K562 (cell line): ENCODE measurements around the gene PITX1.

ENCODE experiments used
- EP300 ChIP-seq: IDR thresholded peaks from 2 replicates; pipeline ENCODE4 v1.6.1; 2012; ENCODE audit warnings: low read length, improper control_type of control experiment
- NCOA4 ChIP-seq: fragments of 450-650 bp; IDR thresholded peaks from 2 replicates; pipeline ENCODE4 v1.6.1; 2018; ENCODE audit warnings: mild to moderate bottlenecking; ENCODE audit not compliant: partially characterized antibody
- POLR2A ChIP-seq: fragments of 450-650 bp; conservative IDR thresholded peaks from 2 replicates; pipeline ENCODE4 v1.6.1; 2016
- SIX5 ChIP-seq, 2 experiments: IDR thresholded peaks; 2 replicates each; pipeline ENCODE4 v1.6.1; 2011; ENCODE audit warnings: low read length in 2 of 2, borderline replicate concordance in 1 of 2, low read depth in 1 of 2, mild to moderate bottlenecking in 1 of 2, moderate library complexity in 1 of 2; ENCODE audit not compliant: insufficient read depth in 1 of 2
- SREBF2 ChIP-seq: sonication (generic); formaldehyde crosslinking; IDR thresholded peaks from 2 replicates; pipeline ENCODE4 v1.4.0; 2020; ENCODE audit warnings: mild to moderate bottlenecking, missing genetic modification reagents
- SRSF9 ChIP-seq: fragments of 200-400 bp; formaldehyde crosslinking; IDR thresholded peaks from 2 replicates; pipeline ENCODE4 v1.6.1; 2017; ENCODE audit warnings: low read depth, low read length, borderline replicate concordance
- ZNF384 ChIP-seq: IDR thresholded peaks from 2 replicates; pipeline ENCODE4 v1.6.1; 2012; ENCODE audit warnings: low read depth, low read length, improper control_type of control experiment
- TF ChIP-seq, protein P1 (sequence below): sonication (generic); formaldehyde crosslinking; IDR thresholded peaks from 2 replicates; pipeline ENCODE4 v1.9.0; 2022; ENCODE audit warnings: mild to moderate bottlenecking, missing genetic modification reagents
- TF ChIP-seq, protein P2 (sequence below): fragments of 250-450 bp; sonication (Bioruptor Pico); IDR thresholded peaks from 2 replicates; pipeline ENCODE4 v1.8.0; 2022; ENCODE audit warnings: moderate library complexity, mild to moderate bottlenecking, inconsistent platforms
- TF ChIP-seq, protein P3 (sequence below), 3 experiments: IDR thresholded peaks in 2 of 3; conservative IDR thresholded peaks in 1 of 3; 2 replicates each; pipeline ENCODE4 v1.5.1; 2011 to 2012; ENCODE audit warnings: low read length in 3 of 3, mild to moderate bottlenecking in 3 of 3, control low read depth in 2 of 3, improper control_type of control experiment in 1 of 3, inconsistent platforms in 1 of 3, low read depth in 1 of 3, mixed read lengths in 1 of 3, moderate library complexity in 1 of 3; ENCODE audit not compliant: insufficient read depth in 2 of 3
- TF ChIP-seq, protein P4 (sequence below): sonication (generic); formaldehyde crosslinking; IDR thresholded peaks from 2 replicates; pipeline ENCODE4 v1.4.0; 2020; ENCODE audit warnings: mild to moderate bottlenecking, missing genetic modification reagents

DNA sequence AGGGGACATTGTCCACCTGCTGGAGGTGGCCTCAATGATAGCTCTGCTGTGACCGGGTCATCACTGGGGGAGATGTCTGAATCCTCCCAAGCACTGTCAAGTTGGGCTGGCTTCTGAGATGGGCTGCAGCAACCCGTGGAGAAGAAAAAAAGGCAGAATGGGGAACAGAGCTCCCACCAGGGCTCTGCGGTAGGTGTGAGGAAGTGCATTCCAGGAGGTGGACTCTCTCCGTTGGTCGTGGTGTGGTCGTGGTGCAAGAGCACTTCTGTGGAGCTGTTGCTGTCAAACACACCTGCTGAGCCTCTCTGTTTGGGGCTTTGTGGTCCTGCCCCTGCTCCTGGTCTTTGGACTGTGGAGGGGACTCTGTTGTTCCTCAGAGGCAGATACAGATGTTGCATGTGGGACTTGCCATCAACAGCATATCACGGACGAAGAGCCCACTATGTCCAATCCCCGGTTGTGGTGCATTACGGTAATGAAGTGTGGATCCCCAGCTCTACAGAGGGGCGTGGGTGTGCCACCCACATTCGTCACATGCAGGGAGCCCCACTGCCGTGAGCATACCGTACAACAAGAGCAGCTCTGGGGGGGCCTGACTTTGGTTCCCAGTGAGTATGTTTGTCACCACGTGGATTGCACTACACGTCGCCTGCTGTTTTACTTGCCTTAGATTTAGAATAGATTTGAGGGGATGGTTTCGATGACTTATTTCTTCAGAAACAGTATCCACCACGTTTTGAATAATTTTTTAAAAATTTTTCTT, 36.0 kb upstream of the PITX1 start:
- no peak for TF ChIP-seq SRSF9
- TF ChIP-seq EP300 = no peak
- no peak for TF ChIP-seq POLR2A
- no peak for TF ChIP-seq ZNF384
- no peak for TF ChIP-seq NCOA4
- TF ChIP-seq, protein P1, sequence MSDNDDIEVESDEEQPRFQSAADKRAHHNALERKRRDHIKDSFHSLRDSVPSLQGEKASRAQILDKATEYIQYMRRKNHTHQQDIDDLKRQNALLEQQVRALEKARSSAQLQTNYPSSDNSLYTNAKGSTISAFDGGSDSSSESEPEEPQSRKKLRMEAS (CRISPR knock-in tag) = no peak
- TF ChIP-seq, protein P2, sequence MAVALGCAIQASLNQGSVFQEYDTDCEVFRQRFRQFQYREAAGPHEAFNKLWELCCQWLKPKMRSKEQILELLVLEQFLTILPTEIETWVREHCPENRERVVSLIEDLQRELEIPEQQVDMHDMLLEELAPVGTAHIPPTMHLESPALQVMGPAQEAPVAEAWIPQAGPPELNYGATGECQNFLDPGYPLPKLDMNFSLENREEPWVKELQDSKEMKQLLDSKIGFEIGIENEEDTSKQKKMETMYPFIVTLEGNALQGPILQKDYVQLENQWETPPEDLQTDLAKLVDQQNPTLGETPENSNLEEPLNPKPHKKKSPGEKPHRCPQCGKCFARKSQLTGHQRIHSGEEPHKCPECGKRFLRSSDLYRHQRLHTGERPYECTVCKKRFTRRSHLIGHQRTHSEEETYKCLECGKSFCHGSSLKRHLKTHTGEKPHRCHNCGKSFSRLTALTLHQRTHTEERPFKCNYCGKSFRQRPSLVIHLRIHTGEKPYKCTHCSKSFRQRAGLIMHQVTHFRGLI = no peak
- TF ChIP-seq, protein P3, sequence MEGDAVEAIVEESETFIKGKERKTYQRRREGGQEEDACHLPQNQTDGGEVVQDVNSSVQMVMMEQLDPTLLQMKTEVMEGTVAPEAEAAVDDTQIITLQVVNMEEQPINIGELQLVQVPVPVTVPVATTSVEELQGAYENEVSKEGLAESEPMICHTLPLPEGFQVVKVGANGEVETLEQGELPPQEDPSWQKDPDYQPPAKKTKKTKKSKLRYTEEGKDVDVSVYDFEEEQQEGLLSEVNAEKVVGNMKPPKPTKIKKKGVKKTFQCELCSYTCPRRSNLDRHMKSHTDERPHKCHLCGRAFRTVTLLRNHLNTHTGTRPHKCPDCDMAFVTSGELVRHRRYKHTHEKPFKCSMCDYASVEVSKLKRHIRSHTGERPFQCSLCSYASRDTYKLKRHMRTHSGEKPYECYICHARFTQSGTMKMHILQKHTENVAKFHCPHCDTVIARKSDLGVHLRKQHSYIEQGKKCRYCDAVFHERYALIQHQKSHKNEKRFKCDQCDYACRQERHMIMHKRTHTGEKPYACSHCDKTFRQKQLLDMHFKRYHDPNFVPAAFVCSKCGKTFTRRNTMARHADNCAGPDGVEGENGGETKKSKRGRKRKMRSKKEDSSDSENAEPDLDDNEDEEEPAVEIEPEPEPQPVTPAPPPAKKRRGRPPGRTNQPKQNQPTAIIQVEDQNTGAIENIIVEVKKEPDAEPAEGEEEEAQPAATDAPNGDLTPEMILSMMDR (IDR thresholded peaks at IDR 0.05 in 2 of 3, conservative IDR thresholded peaks at IDR 0.05 in 1 of 3; ENCODE audit: insufficient read depth in 2 of 3, low read depth in 1 of 3, low read length in 3 of 3) = no peak
- TF ChIP-seq SIX5 (IDR thresholded peaks at IDR 0.05; ENCODE audit: borderline replicate concordance in 1 of 2, insufficient read depth in 1 of 2, low read depth in 1 of 2, low read length in 2 of 2) = no peak
- TF ChIP-seq, protein P4, sequence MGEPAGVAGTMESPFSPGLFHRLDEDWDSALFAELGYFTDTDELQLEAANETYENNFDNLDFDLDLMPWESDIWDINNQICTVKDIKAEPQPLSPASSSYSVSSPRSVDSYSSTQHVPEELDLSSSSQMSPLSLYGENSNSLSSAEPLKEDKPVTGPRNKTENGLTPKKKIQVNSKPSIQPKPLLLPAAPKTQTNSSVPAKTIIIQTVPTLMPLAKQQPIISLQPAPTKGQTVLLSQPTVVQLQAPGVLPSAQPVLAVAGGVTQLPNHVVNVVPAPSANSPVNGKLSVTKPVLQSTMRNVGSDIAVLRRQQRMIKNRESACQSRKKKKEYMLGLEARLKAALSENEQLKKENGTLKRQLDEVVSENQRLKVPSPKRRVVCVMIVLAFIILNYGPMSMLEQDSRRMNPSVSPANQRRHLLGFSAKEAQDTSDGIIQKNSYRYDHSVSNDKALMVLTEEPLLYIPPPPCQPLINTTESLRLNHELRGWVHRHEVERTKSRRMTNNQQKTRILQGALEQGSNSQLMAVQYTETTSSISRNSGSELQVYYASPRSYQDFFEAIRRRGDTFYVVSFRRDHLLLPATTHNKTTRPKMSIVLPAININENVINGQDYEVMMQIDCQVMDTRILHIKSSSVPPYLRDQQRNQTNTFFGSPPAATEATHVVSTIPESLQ = no peak
- TF ChIP-seq SREBF2 = no peak
